Glutamatergic neuron (in vitro differentiated cells): ENCODE data around the gene PNPLA2. TPM values are rescaled to one million over a fixed set of nuclear protein-coding genes. Genes with fewer than 3 reads are reported as not detected.
A peak's percentile ranks its signal among the peaks of the same experiment; 100 is the strongest.

ENCODE experiments used
- DNase-seq: peaks from one replicate; pipeline ENCODE4 v3.0.0; 2022
- H3K27ac Mint-ChIP-seq: one replicate; pipeline ENCODE4 v1.8.0; 2020; ENCODE audit warnings: mild to moderate bottlenecking, mixed read lengths, inconsistent platforms; ENCODE audit not compliant: unreplicated experiment
- H3K27me3 Mint-ChIP-seq: one replicate; pipeline ENCODE4 v1.8.0; 2020; ENCODE audit warnings: mild to moderate bottlenecking, moderate library complexity, mixed read lengths, inconsistent platforms; ENCODE audit not compliant: unreplicated experiment
- H3K36me3 Mint-ChIP-seq: one replicate; pipeline ENCODE4 v1.8.0; 2020; ENCODE audit warnings: mild to moderate bottlenecking, mixed read lengths, inconsistent platforms; ENCODE audit not compliant: unreplicated experiment
- H3K4me1 Mint-ChIP-seq: one replicate; pipeline ENCODE4 v1.8.0; 2020; ENCODE audit warnings: mild to moderate bottlenecking, low read depth, mixed read lengths, inconsistent platforms; ENCODE audit not compliant: unreplicated experiment
- H3K4me3 Mint-ChIP-seq: one replicate; pipeline ENCODE4 v1.8.0; 2020; ENCODE audit warnings: mild to moderate bottlenecking, mixed read lengths, inconsistent platforms; ENCODE audit not compliant: unreplicated experiment
- H3K9me3 Mint-ChIP-seq: one replicate; pipeline ENCODE4 v1.8.0; 2020; ENCODE audit warnings: mild to moderate bottlenecking, moderate library complexity, mixed read lengths, inconsistent platforms; ENCODE audit not compliant: unreplicated experiment
- CTCF ChIP-seq: fragments of 200-600 bp; sonication (generic); IDR thresholded peaks from one replicate; pipeline ENCODE4 v1.5.0; 2021; ENCODE audit not compliant: partially characterized antibody, unreplicated experiment
- total RNA-seq: library from RNA; stranded (reverse); fragmentation: NEBNext Ultra II Directional; extraction: Animal tissue kit (Norgen Biotek cat#: 25700); gene quantifications from one replicate; pipeline ENCODE4 v1.2.1, GENCODE V29; 2021; ENCODE audit not compliant: unreplicated experiment

The PNPLA2 gene
- total RNA-seq, 1 donor from 2014 or later = 32.3 TPM

- no peak overlapping the region for H3K4me3 Mint-ChIP-seq
- no peaks in the 10 kb centered on the region for H3K36me3 Mint-ChIP-seq
- no peak overlapping the region for H3K27ac Mint-ChIP-seq
- H3K9me3 Mint-ChIP-seq = peaks cover 7% of the 10 kb centered on the region
- no peak for TF ChIP-seq CTCF
- peaks cover 6% of the 10 kb centered on the region for H3K27me3 Mint-ChIP-seq
- DNase-seq = no peak
- peaks cover 14% of the 10 kb centered on the region for H3K4me1 Mint-ChIP-seq
These were observed 26.8 kb upstream of the PNPLA2 start for GRCh38 chr11:791658-792534.

GRCh38 chr11:792535-792821 lies 26.2 kb upstream of the PNPLA2 start:
- peaks cover 14% of the 10 kb centered on the region for H3K4me1 Mint-ChIP-seq
- no peak for DNase-seq
- H3K4me3 Mint-ChIP-seq = no peak overlapping the region
- no peaks in the 10 kb centered on the region for H3K36me3 Mint-ChIP-seq
- no peak for TF ChIP-seq CTCF
- peaks cover 7% of the 10 kb centered on the region for H3K27me3 Mint-ChIP-seq
- H3K9me3 Mint-ChIP-seq = peaks cover 11% of the 10 kb centered on the region
- H3K27ac Mint-ChIP-seq = no peak overlapping the region

- TF ChIP-seq CTCF = no peak
- Mint-ChIP-seq H3K36me3 (no peaks in the 10 kb centered on the region), H3K4me1 (peaks cover 13% of the 10 kb centered on the region), H3K27me3 (peaks cover 7% of the 10 kb centered on the region), H3K9me3 (peaks cover 10% of the 10 kb centered on the region), H3K27ac (no peak overlapping the region), H3K4me3 (no peak overlapping the region)
- DNase-seq = no peak
These were observed 25.8 kb upstream of the PNPLA2 start for GRCh38 chr11:792873-793272.

GRCh38 chr11:793556-793955 lies 25.2 kb upstream of the PNPLA2 start:
- Mint-ChIP-seq H3K36me3 (no peaks in the 10 kb centered on the region), H3K4me3 (peak overlapping the region; percentile 65), H3K27ac (peak overlapping the region; percentile 83), H3K4me1 (peaks cover 13% of the 10 kb centered on the region), H3K9me3 (peaks cover 10% of the 10 kb centered on the region), H3K27me3 (peaks cover 7% of the 10 kb centered on the region)
- no peak for TF ChIP-seq CTCF
- DNase-seq = no peak

GRCh38 chr11:794013-794765 lies 24.5 kb upstream of the PNPLA2 start:
- H3K9me3 Mint-ChIP-seq = peaks cover 10% of the 10 kb centered on the region
- H3K27me3 Mint-ChIP-seq = peaks cover 7% of the 10 kb centered on the region
- DNase-seq = no peak
- H3K27ac Mint-ChIP-seq = peak overlapping the region; percentile 83
- H3K4me3 Mint-ChIP-seq = peak overlapping the region; percentile 65
- peaks cover 10% of the 10 kb centered on the region for H3K4me1 Mint-ChIP-seq
- H3K36me3 Mint-ChIP-seq = no peaks in the 10 kb centered on the region
- TF ChIP-seq CTCF = no peak
